HL-60 (cell line): ENCODE data around the gene RXRG.

Experiments used
- DNase-seq, 2 experiments: peaks; one replicate each; pipeline ENCODE4 v3.0.0-alpha.2; 2010 to 2020; ENCODE audit warnings: low read depth in 1 of 2, low spot score in 1 of 2
- H3K27ac ChIP-seq: fragments of 250-450 bp; sonication (Bioruptor Pico); replicated peaks from 2 replicates; pipeline ENCODE4 v1.5.1; 2020; ENCODE audit warnings: mild to moderate bottlenecking, moderate library complexity
- H3K27me3 ChIP-seq: fragments of 250-450 bp; sonication (Bioruptor Pico); 2 replicates; pipeline ENCODE4 v1.5.1; 2021; ENCODE audit warnings: mild to moderate bottlenecking, moderate library complexity; ENCODE audit not compliant: insufficient read depth, poor library complexity, severe bottlenecking
- H3K4me3 ChIP-seq: replicated peaks from 2 replicates; pipeline ENCODE4 v1.5.1; 2011; ENCODE audit warnings: mild to moderate bottlenecking, control low read depth, low read length; ENCODE audit not compliant: insufficient read depth
- CTCF ChIP-seq: IDR thresholded peaks from one replicate; pipeline ENCODE4 v1.5.1; 2011; ENCODE audit warnings: low read length, control low read depth, inconsistent platforms; ENCODE audit not compliant: insufficient read depth
- GABPA ChIP-seq: IDR thresholded peaks from 2 replicates; pipeline ENCODE4 v1.6.1; 2012; ENCODE audit warnings: low read depth
- POLR2AphosphoS5 ChIP-seq: IDR thresholded peaks from 2 replicates; pipeline ENCODE4 v1.6.1; 2012; ENCODE audit warnings: low read depth
- REST ChIP-seq: IDR thresholded peaks from 2 replicates; pipeline ENCODE4 v1.6.1; 2012; ENCODE audit warnings: low read depth; ENCODE audit not compliant: insufficient replicate concordance
- SPI1 ChIP-seq: IDR thresholded peaks from 2 replicates; pipeline ENCODE4 v1.6.1; 2012; ENCODE audit warnings: low read depth, mild to moderate bottlenecking, borderline replicate concordance
- long read RNA-seq: library from polyadenylated mRNA; unstranded; transcript quantifications from one replicate; pipeline ENCODE4 v2.0.0, GENCODE V29; 2020

The RXRG gene
- long read RNA-seq, result 0 reads

GRCh38 chr1:165444897-165445370, at the start of gene RXRG:
RXRG (minus strand) TSS chr1:165445126; CDS start chr1:165444893, 233 bp downstream.
- no peak within 1 kb of the TSS for H3K4me3 ChIP-seq
- peaks cover 43% of the 10 kb centered on the region for H3K27me3 ChIP-seq
- TF ChIP-seq CTCF, result no peak
- TF ChIP-seq GABPA, result no peak
- TF ChIP-seq REST, result no peak
- no peak for TF ChIP-seq SPI1
- TF ChIP-seq POLR2AphosphoS5, result no peak
- peak in 1 of 2 experiments; percentile 3 for DNase-seq
- no peak within 1 kb of the TSS for H3K27ac ChIP-seq

- DNase-seq, result no peak
- TF ChIP-seq REST (no peak), POLR2AphosphoS5 (no peak), SPI1 (no peak)
- H3K4me3 ChIP-seq, result no peak overlapping the region
- H3K27me3 ChIP-seq, result peaks cover 4% of the 10 kb centered on the region
- no peak overlapping the region for H3K27ac ChIP-seq
Observed at GRCh38 chr1:165492845-165493373, 48.0 kb upstream of the RXRG start.

GRCh38 chr1:165490175-165490574, 45.2 kb upstream of the RXRG start:
- TF ChIP-seq SPI1 (no peak), GABPA (no peak)
- Histone ChIP-seq H3K27me3 (peaks cover 8% of the 10 kb centered on the region), H3K4me3 (no peak overlapping the region), H3K27ac (no peak overlapping the region)
- no peak for DNase-seq

- DNase-seq, result no peak
- no peak overlapping the region for H3K4me3 ChIP-seq
- H3K27ac ChIP-seq, result no peak overlapping the region
- TF ChIP-seq POLR2AphosphoS5 (no peak), CTCF (no peak), SPI1 (no peak)
- peaks cover 8% of the 10 kb centered on the region for H3K27me3 ChIP-seq
Observed at GRCh38 chr1:165487921-165488320, 43.0 kb upstream of the RXRG start.

- TF ChIP-seq SPI1 (no peak), CTCF (no peak), POLR2AphosphoS5 (no peak), REST (no peak), GABPA (no peak)
Observed at GRCh38 chr1:165486663-165487062, 41.7 kb upstream of the RXRG start.

More at GRCh38 chr1:165486663-165487062, 41.7 kb upstream of the RXRG start:
- DNase-seq, result no peak
- peaks cover 4% of the 10 kb centered on the region for H3K27me3 ChIP-seq
- H3K27ac ChIP-seq, result no peak overlapping the region
- H3K4me3 ChIP-seq, result no peak overlapping the region
